AG09309 (cell line): ENCODE measurements around the gene VIPR2.

ENCODE experiments used
- DNase-seq: peaks from one replicate; pipeline ENCODE4 v3.0.0-alpha.2; 2010; ENCODE audit warnings: low read depth
- H3K4me3 ChIP-seq: 2 replicates; pipeline ENCODE4 v1.5.1; 2011; ENCODE audit warnings: mild to moderate bottlenecking, low read depth, low read length, moderate library complexity; ENCODE audit not compliant: control insufficient read depth
- TF ChIP-seq, protein P1 (sequence below): IDR thresholded peaks from 2 replicates; pipeline ENCODE4 v1.5.1; 2011; ENCODE audit warnings: mild to moderate bottlenecking, low read depth, low read length, inconsistent platforms; ENCODE audit not compliant: insufficient read depth, control insufficient read depth; ENCODE audit errors: missing control alignments

The VIPR2 gene

DNA sequence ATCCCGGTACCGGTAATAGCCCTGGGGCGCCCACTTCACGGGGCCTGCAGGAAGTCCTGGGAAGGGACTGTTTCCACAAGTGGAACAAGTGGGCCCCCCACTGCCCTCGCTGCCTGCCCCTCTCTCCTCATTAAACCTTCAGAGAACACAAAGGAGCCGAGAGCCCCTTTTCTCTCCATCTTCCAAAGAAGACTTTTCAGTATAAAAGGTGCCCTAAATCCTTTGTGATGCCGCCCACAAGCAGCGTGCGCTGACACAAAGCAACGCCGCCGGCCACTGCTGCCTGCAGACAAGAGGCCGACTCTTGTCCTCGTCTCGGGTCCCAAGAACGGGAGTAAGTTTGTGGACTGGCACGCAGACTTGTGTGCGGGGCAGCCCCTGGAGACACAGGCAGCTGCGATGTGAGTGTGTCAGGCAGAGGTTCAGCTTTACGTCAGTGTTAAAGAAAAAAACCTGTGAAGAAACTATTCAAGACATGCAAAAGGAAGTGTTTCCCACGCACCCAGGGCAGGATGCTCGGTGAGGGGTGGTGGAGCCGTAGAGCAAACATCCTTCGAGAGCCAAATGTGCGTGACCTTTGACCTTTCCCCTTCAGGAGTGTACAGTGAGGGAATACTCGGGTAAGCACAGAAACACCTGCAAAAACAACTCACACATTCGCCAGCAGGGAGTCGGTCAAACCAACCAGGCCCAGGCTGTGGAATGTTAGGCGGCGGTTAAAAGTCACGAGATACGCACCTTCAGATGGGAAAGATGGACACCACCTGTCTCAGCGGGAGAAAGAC is 118.2 kb downstream of the VIPR2 start:
- DNase-seq: no peak
- TF ChIP-seq, protein P1, sequence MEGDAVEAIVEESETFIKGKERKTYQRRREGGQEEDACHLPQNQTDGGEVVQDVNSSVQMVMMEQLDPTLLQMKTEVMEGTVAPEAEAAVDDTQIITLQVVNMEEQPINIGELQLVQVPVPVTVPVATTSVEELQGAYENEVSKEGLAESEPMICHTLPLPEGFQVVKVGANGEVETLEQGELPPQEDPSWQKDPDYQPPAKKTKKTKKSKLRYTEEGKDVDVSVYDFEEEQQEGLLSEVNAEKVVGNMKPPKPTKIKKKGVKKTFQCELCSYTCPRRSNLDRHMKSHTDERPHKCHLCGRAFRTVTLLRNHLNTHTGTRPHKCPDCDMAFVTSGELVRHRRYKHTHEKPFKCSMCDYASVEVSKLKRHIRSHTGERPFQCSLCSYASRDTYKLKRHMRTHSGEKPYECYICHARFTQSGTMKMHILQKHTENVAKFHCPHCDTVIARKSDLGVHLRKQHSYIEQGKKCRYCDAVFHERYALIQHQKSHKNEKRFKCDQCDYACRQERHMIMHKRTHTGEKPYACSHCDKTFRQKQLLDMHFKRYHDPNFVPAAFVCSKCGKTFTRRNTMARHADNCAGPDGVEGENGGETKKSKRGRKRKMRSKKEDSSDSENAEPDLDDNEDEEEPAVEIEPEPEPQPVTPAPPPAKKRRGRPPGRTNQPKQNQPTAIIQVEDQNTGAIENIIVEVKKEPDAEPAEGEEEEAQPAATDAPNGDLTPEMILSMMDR: no peak
- H3K4me3 ChIP-seq: no peak overlapping the region

DNA sequence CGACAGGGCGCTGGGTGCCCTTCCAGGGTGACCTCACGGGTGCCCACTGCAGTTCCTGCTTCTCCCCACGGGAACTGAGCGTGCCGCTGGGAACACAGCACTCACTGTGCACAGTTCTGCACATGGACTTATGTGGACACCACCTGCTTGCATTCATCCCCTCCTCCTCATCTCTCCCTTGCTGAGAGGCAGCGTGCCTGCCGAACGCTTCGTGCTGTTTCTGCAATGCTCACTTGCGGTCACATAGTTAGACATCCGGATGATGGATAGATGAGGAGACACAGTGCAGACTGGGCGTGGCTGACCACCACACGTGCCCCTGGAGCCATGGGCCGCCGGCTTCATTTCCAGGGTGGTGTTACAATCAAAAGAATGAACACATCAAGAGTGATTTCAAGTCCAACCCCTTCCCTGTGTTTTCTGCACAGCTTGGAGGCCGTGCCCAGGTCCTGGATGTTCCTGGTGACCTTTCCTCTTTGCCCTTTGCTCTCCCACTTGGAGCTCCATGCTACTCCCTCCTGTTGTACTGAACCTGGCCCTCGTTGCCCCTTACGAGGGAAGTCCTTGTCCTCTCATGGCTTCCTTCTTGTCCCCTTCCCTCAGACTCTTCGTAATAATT is 119.4 kb downstream of the VIPR2 start:
- DNase-seq: no peak
- TF ChIP-seq, protein P1: no peak
- H3K4me3 ChIP-seq: no peak overlapping the region

DNA sequence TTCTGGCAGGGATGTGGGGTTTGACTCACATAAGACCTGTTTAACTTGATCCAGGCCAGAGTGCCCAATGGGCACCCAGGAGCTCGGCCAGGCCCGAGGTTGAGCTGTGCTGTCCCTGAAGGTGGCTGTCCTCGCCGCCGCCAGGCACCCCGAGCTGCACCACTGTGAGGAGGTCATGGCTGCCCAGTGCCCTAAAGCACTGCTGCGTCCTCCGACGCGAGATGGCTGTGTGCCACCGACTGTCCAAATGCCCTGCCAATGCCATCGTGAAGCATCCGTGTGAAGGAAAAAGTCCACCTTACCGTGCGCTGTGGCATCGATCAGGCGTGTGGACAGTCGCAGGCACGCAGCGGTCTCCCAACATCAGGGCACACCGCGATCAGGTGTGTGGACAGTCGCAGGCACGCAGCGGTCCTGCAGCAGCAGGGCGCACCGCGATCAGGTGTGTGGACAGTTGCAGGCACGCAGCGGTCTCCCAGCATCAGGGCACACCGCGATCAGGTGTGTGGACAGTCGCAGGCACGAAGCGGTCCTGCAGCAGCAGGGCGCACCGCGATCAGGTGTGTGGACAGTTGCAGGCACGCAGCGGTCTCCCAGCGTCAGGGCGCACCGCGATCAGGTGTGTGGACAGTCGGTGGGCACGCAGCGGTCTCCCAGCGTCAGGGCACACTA is 120.3 kb downstream of the VIPR2 start:
- no peak for DNase-seq
- no peak overlapping the region for H3K4me3 ChIP-seq
- TF ChIP-seq, protein P1: no peak

DNA sequence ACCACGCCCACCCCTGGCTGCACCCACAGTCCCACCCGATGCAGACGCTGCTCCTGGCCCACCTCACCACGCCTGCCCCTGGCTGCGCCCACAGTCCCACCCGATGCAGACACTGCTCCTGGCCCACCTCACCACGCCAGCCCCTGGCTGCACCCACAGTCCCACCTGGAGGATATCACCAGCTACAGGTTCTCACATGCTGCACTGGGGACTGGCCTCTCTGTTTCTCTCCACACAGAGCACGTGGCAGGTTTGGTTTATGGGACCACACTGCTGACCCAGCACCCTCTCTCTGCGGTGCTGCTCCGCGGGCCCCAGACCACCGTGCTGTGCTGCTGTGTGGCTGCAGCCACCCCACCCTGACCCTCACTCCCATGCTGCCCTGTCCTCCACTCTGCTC is 120.9 kb downstream of the VIPR2 start:
- TF ChIP-seq, protein P1: no peak
- no peak overlapping the region for H3K4me3 ChIP-seq
- DNase-seq: no peak

DNA sequence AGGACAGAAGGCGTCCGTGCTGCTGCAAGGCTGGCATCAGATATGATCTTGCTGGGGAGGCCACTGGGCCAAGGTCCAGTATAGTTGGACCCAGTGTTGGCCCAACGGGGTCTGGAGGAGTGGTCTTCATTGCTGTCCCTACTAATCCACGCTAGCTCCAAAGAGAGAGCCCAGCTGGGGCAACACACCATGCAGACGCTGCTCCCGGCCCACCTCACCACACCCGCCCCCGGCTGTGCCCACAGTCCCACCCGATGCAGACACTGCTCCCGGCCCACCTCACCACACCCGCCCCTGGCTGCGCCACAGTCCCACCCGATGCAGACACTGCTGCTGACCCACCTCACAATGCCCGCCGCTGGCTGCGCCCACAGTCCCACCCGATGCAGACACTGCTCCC is 121.5 kb downstream of the VIPR2 start:
- TF ChIP-seq, protein P1: no peak
- no peak for DNase-seq
- H3K4me3 ChIP-seq: no peak overlapping the region

DNA sequence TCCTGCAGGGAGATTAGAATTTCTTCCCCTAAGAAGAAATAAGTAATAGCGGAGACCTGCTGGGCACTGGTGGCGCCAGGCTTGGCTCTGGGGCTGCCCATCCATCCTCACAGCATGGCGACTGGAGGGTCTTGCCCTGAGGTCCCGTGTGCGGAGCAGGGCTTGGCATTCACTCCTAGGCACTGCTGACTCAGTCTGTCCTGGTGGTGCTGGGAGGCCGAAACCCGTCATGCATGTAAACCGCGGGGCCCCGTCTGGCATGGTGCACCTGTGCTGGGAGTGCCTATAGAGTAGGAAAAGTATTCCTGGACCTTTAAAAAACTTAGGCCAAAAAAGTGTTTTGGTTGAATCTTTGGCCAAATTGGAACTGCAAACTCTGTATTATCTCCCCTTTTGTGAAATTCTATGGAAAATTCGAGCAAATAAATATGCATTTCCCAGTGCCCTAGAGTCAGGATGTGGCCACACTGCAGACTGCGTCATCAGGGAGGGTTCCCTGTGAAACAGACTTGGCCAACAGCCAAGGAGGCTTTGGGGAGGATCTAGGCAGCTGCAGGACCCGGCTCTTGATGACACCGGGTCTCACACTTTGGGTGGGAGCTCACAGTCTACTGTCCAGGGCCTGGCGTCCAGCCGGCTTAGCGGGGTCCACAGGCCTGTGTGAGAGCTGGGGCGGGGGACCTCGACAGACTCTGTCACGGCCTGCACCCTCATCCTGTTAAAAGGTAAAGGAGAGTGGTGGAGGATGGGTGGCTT is 122.3 kb downstream of the VIPR2 start:
- TF ChIP-seq, protein P1: no peak
- DNase-seq: no peak
- no peak overlapping the region for H3K4me3 ChIP-seq
